Liver (tissue), 9 donors: ENCODE results near the gene OR2S2. TPM values are rescaled to one million over a fixed set of nuclear protein-coding genes. Genes with fewer than 3 reads are reported as not detected.
A peak's percentile ranks its signal among the peaks of the same experiment; 100 is the strongest.

Source experiments
- DNase-seq: peaks from one replicate; pipeline ENCODE4 v3.0.0-alpha.2; 2017; ENCODE audit warnings: low spot score
- H3K27ac ChIP-seq, 2 donors: one replicate each; pipeline ENCODE4 v1.7.0; 2013; ENCODE audit warnings: inconsistent platforms in 2 of 2, low read length in 2 of 2, control low read depth in 1 of 2, low read depth in 1 of 2, mild to moderate bottlenecking in 1 of 2
- H3K27me3 ChIP-seq, 4 donors: one replicate each; pipeline versions ENCODE4 v1.6.1 to v1.7.0; 2013; ENCODE audit warnings: low read length in 3 of 4, inconsistent platforms in 1 of 4, mild to moderate bottlenecking in 1 of 4, moderate library complexity in 1 of 4; ENCODE audit not compliant: control insufficient read depth in 4 of 4, insufficient read depth in 4 of 4
- H3K36me3 ChIP-seq, 4 donors: one replicate each; pipeline versions ENCODE4 v1.6.1 to v1.7.0; 2013; ENCODE audit warnings: low read length in 3 of 4, mild to moderate bottlenecking in 3 of 4, low read depth in 1 of 4, moderate library complexity in 1 of 4; ENCODE audit not compliant: control insufficient read depth in 4 of 4, insufficient read depth in 3 of 4
- H3K4me1 ChIP-seq, 4 donors: one replicate each; pipeline versions ENCODE4 v1.6.1 to v1.7.0; 2013; ENCODE audit warnings: low read length in 3 of 4, mild to moderate bottlenecking in 3 of 4, moderate library complexity in 1 of 4; ENCODE audit not compliant: control insufficient read depth in 4 of 4, insufficient read depth in 4 of 4
- H3K4me3 ChIP-seq, 3 donors: one replicate each; pipeline versions ENCODE4 v1.6.1 to v1.7.0; 2013; ENCODE audit warnings: low read length in 3 of 3, control low read depth in 1 of 3, low read depth in 1 of 3, mild to moderate bottlenecking in 1 of 3
- H3K9ac ChIP-seq, 2 donors: one replicate each; pipeline ENCODE4 v1.7.0; 2013; ENCODE audit warnings: low read length in 2 of 2, mild to moderate bottlenecking in 2 of 2, moderate library complexity in 2 of 2, control low read depth in 1 of 2, low read depth in 1 of 2
- H3K9me3 ChIP-seq, 4 donors: one replicate each; pipeline versions ENCODE4 v1.6.1 to v1.7.0; 2013; ENCODE audit warnings: low read length in 3 of 4; ENCODE audit not compliant: control insufficient read depth in 4 of 4
- HNF4A ChIP-seq, 2 donors: conservative IDR thresholded peaks; 2 replicates each; pipeline ENCODE4 v1.6.1; 2016; ENCODE audit warnings: antibody characterized with exemption in 2 of 2, mild to moderate bottlenecking in 2 of 2
- HNF4G ChIP-seq: IDR thresholded peaks from 2 replicates; pipeline ENCODE4 v1.6.1; 2016; ENCODE audit warnings: antibody characterized with exemption
- JUND ChIP-seq, 2 donors: IDR thresholded peaks; 2 replicates each; pipeline ENCODE4 v1.6.1; 2016; ENCODE audit warnings: antibody characterized with exemption in 2 of 2
- NR2F2 ChIP-seq: IDR thresholded peaks from 2 replicates; pipeline ENCODE4 v1.6.1; 2016; ENCODE audit warnings: antibody characterized with exemption
- RXRA ChIP-seq, 2 donors: IDR thresholded peaks; 2 replicates each; pipeline ENCODE4 v1.6.1; 2017 to 2018; ENCODE audit warnings: antibody characterized with exemption in 2 of 2, mild to moderate bottlenecking in 1 of 2
- SP1 ChIP-seq: IDR thresholded peaks from 2 replicates; pipeline ENCODE4 v1.6.1; 2018; ENCODE audit warnings: antibody characterized with exemption, mild to moderate bottlenecking
- YY1 ChIP-seq: IDR thresholded peaks from 2 replicates; pipeline ENCODE4 v1.6.1; 2016; ENCODE audit warnings: antibody characterized with exemption, mild to moderate bottlenecking
- ZBTB33 ChIP-seq: IDR thresholded peaks from 2 replicates; pipeline ENCODE4 v1.6.1; 2016; ENCODE audit warnings: antibody characterized with exemption
- WGBS: extraction: QIAGEN DNeasy Blood & Tissue Kit; methylation state at CpG from one replicate; pipeline ENCODE4 v1.1.7; 2013; 5-methylcytosine and 5-hydroxymethylcytosine counted together
- polyA plus RNA-seq, 2 donors: library from polyadenylated mRNA; stranded (reverse) in 1 of 2; unstranded in 1 of 2; fragments of 200-250 nt in 1 of 2; fragments of >200 nt in 1 of 2; fragmentation: Nextera tagmentation in 1 of 2; extraction: Ambion mirVana in 1 of 2; gene quantifications; one replicate each; pipeline versions ENCODE4 v1.2.1 to v1.2.3, GENCODE V29; 2013 to 2015
- total RNA-seq, 2 donors: library from RNA; depleted of rRNA; stranded (reverse); fragments of >200 nt; gene quantifications; one replicate each; pipeline ENCODE4 v1.2.3, GENCODE V29; 2014
- TF ChIP-seq, protein P1 (sequence below): IDR thresholded peaks from 2 replicates; pipeline ENCODE4 v1.6.1; 2016; ENCODE audit warnings: antibody characterized with exemption, mild to moderate bottlenecking
- donor health status: healthy.
- donor health status: healthy.
- donor health status: healthy.
- donor health status: healthy.
- donor health status: healthy.

The OR2S2 gene
- total and polyA plus RNA-seq, 4 donors, result not detected

GRCh38 chr9:35942286-35942685 is 15.7 kb downstream of the OR2S2 start:
- DNase-seq, result no peak
- H3K9ac ChIP-seq, result no peak overlapping the region
- no peak for TF ChIP-seq ZBTB33
- TF ChIP-seq, protein P1, sequence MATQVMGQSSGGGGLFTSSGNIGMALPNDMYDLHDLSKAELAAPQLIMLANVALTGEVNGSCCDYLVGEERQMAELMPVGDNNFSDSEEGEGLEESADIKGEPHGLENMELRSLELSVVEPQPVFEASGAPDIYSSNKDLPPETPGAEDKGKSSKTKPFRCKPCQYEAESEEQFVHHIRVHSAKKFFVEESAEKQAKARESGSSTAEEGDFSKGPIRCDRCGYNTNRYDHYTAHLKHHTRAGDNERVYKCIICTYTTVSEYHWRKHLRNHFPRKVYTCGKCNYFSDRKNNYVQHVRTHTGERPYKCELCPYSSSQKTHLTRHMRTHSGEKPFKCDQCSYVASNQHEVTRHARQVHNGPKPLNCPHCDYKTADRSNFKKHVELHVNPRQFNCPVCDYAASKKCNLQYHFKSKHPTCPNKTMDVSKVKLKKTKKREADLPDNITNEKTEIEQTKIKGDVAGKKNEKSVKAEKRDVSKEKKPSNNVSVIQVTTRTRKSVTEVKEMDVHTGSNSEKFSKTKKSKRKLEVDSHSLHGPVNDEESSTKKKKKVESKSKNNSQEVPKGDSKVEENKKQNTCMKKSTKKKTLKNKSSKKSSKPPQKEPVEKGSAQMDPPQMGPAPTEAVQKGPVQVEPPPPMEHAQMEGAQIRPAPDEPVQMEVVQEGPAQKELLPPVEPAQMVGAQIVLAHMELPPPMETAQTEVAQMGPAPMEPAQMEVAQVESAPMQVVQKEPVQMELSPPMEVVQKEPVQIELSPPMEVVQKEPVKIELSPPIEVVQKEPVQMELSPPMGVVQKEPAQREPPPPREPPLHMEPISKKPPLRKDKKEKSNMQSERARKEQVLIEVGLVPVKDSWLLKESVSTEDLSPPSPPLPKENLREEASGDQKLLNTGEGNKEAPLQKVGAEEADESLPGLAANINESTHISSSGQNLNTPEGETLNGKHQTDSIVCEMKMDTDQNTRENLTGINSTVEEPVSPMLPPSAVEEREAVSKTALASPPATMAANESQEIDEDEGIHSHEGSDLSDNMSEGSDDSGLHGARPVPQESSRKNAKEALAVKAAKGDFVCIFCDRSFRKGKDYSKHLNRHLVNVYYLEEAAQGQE, result no peak
- TF ChIP-seq YY1, result no peak
- H3K9me3 ChIP-seq, result no peaks in the 10 kb centered on the region
- no peak overlapping the region for H3K4me3 ChIP-seq
- H3K27ac ChIP-seq, result no peak overlapping the region
- no peaks in the 10 kb centered on the region for H3K36me3 ChIP-seq
- H3K4me1 ChIP-seq, result peaks cover 0 to 9% (median 4%) of the 10 kb centered on the region in 4 donors
- WGBS, result 94% methylated on average over 5 of the region's 5 CpGs
- H3K27me3 ChIP-seq, result no peaks in the 10 kb centered on the region

- no peaks in the 10 kb centered on the region for H3K9me3 ChIP-seq
- TF ChIP-seq RXRA (IDR thresholded peaks at IDR 0.05) (peak; percentile 16 to 21), NR2F2 (peak; percentile 44), SP1 (peak; percentile 22), JUND (IDR thresholded peaks at IDR 0.05) (no peak), HNF4G (peak; percentile 50), HNF4A (conservative IDR thresholded peaks at IDR 0.05) (peak; percentile 78 to 82)
- H3K4me1 ChIP-seq, result peaks cover 0 to 9% (median 4%) of the 10 kb centered on the region in 4 donors
- H3K27ac ChIP-seq, result no peak overlapping the region
- WGBS, result 85% methylated on average over 7 of the region's 7 CpGs
- no peaks in the 10 kb centered on the region for H3K36me3 ChIP-seq
- no peak for DNase-seq
- no peaks in the 10 kb centered on the region for H3K27me3 ChIP-seq
- no peak overlapping the region for H3K4me3 ChIP-seq
- H3K9ac ChIP-seq, result no peak overlapping the region
Observed at GRCh38 chr9:35940458-35941407, 17.2 kb downstream of the OR2S2 start.

- H3K27me3 ChIP-seq, result no peaks in the 10 kb centered on the region
- no peak for TF ChIP-seq ZBTB33
- no peak for TF ChIP-seq RXRA (IDR thresholded peaks at IDR 0.05)
- no peak overlapping the region for H3K4me3 ChIP-seq
- DNase-seq, result no peak
- WGBS, result 93% methylated on average over 8 of the region's 8 CpGs
- H3K27ac ChIP-seq, result no peak overlapping the region
- H3K9me3 ChIP-seq, result no peaks in the 10 kb centered on the region
- no peak overlapping the region for H3K9ac ChIP-seq
- H3K36me3 ChIP-seq, result no peaks in the 10 kb centered on the region
- peaks cover 0 to 9% (median 4%) of the 10 kb centered on the region in 4 donors for H3K4me1 ChIP-seq
Observed at GRCh38 chr9:35939679-35940250, 18.2 kb downstream of the OR2S2 start.
